Esophagus (tissue), 2 donors: ENCODE measurements around the gene DUSP15. TPM values are rescaled to one million over a fixed set of nuclear protein-coding genes. Genes with fewer than 3 reads are reported as not detected.

Source experiments
- H3K27ac ChIP-seq, 2 donors: one replicate each; pipeline ENCODE4 v1.5.1; 2013; ENCODE audit warnings: low read depth in 2 of 2, mild to moderate bottlenecking in 2 of 2, inconsistent platforms in 1 of 2, low read length in 1 of 2, moderate library complexity in 1 of 2
- H3K27me3 ChIP-seq, 2 donors: one replicate each; pipeline ENCODE4 v1.6.1; 2013; ENCODE audit warnings: low read length in 2 of 2, control low read depth in 1 of 2, mild to moderate bottlenecking in 1 of 2; ENCODE audit not compliant: insufficient read depth in 2 of 2, control insufficient read depth in 1 of 2
- H3K36me3 ChIP-seq, 2 donors: one replicate each; pipeline ENCODE4 v1.6.1; 2013; ENCODE audit warnings: low read length in 1 of 2; ENCODE audit not compliant: control insufficient read depth in 2 of 2, insufficient read depth in 2 of 2
- H3K4me1 ChIP-seq, 2 donors: one replicate each; pipeline ENCODE4 v1.6.1; 2013; ENCODE audit warnings: low read length in 1 of 2; ENCODE audit not compliant: control insufficient read depth in 2 of 2, insufficient read depth in 2 of 2
- H3K4me3 ChIP-seq, 2 donors: one replicate each; pipeline ENCODE4 v1.5.1; 2013; ENCODE audit warnings: low read length in 2 of 2, mild to moderate bottlenecking in 2 of 2, low read depth in 1 of 2, moderate library complexity in 1 of 2
- H3K9me3 ChIP-seq, 2 donors: one replicate each; pipeline ENCODE4 v1.6.1; 2013; ENCODE audit warnings: mild to moderate bottlenecking in 2 of 2, low read depth in 1 of 2, low read length in 1 of 2, moderate library complexity in 1 of 2; ENCODE audit not compliant: control insufficient read depth in 2 of 2, insufficient read depth in 1 of 2
- WGBS, 2 donors: extraction: QIAGEN DNeasy Blood & Tissue Kit; methylation state at CpG; one replicate each; pipeline ENCODE4 v1.1.7; 2013; 5-methylcytosine and 5-hydroxymethylcytosine counted together
- polyA plus RNA-seq, 2 donors: library from polyadenylated mRNA; stranded (reverse); fragments of 200-250 nt; gene quantifications; one replicate each; pipeline ENCODE4 v1.2.3, GENCODE V29; 2013
- donor health status: healthy with polysubstance abuse.
- donor health status: Bipolar disorder and iron deficiency.

Gene DUSP15
- polyA plus RNA-seq, 2 donors = 0.55 to 0.58 TPM

DNA sequence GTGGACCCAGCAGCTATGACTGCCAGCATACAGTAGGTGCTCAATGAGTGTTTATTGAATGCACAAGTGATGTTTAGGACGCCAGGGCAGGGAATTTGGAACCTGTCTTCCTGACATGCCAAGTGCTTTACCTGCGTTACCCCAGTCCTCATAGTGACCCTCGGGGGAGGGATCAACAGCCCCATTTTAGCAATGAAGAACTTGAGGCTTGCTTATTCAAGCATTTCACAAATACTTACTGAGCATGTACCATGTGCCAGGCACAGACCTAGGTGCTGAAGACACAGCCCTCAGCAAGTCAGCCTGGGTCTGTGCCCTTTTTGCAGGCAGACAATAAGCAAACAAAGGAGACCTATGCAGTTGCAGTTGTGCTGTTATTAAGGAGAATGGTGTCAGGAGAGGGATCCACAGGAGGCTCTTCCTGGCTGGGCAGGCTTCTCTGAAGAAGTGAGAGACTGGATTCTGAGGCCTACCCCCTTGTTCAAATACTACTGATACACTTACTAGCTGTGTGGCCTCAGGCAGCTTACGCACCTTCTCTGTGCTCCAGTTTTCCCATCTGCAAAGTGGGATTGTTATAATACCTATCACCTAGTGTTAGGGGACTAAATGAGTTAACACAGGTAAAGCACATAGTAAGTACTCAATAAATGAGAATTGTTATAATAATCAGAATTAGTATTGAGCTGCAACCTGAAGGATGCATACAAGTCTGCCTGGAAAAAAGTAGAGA is 39.9 kb upstream of the DUSP15 start:
- WGBS, 2 donors = 79 to 82% methylated on average over 4 of the region's 4 CpGs

GRCh38 chr20:31909253-31910070 is 39.1 kb upstream of the DUSP15 start:
- H3K27ac ChIP-seq = no peak overlapping the region
- WGBS, 2 donors = 87 to 89% methylated on average over 17 of the region's 17 CpGs
- H3K9me3 ChIP-seq = no peaks in the 10 kb centered on the region
- no peaks in the 10 kb centered on the region for H3K27me3 ChIP-seq
- no peak overlapping the region for H3K4me3 ChIP-seq
- H3K36me3 ChIP-seq = no peaks in the 10 kb centered on the region
- H3K4me1 ChIP-seq = peaks cover 2 to 5% of the 10 kb centered on the region in 2 donors

More for the DNA sequence above, 39.9 kb upstream of the DUSP15 start:
- Histone ChIP-seq H3K27ac (no peak overlapping the region), H3K4me3 (no peak overlapping the region), H3K36me3 (no peaks in the 10 kb centered on the region), H3K9me3 (no peaks in the 10 kb centered on the region), H3K27me3 (no peaks in the 10 kb centered on the region), H3K4me1 (peaks cover 2 to 5% of the 10 kb centered on the region in 2 donors)

DNA sequence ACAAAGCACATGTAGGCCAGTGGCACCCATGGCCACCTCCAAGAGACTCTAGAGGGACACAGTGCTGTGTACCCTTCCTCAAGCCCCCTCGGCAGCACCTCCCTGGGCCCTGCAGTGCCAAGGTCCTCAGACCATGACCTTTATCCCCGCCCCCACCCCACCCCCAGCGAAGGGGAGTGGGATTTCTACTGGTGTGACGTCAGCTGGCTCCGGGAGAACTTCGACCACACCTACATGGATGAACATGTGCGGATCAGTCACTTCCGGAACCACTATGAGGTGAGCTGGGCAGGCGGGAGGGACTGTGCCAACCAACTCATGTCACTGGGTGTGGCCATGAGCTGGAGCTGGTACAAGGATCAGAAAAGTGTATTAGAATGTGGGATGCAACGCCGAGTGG is 38.1 kb upstream of the DUSP15 start:
- peaks cover 2 to 5% of the 10 kb centered on the region in 2 donors for H3K4me1 ChIP-seq
- no peaks in the 10 kb centered on the region for H3K9me3 ChIP-seq
- 68 to 72% methylated on average over 11 of the region's 11 CpGs for WGBS, 2 donors
- H3K27me3 ChIP-seq = no peaks in the 10 kb centered on the region
- no peak overlapping the region for H3K27ac ChIP-seq
- H3K36me3 ChIP-seq = no peaks in the 10 kb centered on the region
- H3K4me3 ChIP-seq = no peak overlapping the region

DNA sequence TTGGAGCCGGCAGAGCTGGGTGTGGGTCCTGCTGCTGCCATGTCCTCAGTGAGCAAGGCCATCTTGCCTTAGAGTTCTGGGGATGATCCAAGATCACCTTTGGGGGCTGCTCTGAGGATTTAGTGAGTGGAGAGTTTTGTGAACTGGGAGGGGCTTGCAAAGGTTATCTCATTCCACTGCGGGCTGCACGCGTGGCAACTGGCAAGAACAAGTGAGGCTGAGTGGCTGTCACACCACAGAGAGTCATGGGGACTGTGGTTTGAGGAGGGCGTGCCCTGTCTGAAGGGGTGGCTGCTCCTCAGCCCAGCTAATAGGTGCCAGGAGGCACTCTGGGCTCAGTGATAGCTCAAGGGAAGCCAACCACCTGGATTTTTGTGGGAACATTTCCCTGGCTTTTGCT is 37.7 kb upstream of the DUSP15 start:
- H3K27me3 ChIP-seq = no peaks in the 10 kb centered on the region
- peaks cover 2 to 5% of the 10 kb centered on the region in 2 donors for H3K4me1 ChIP-seq
- WGBS, 2 donors = 66 to 72% methylated on average over 5 of the region's 5 CpGs
- H3K36me3 ChIP-seq = no peaks in the 10 kb centered on the region
- no peaks in the 10 kb centered on the region for H3K9me3 ChIP-seq
- H3K27ac ChIP-seq = no peak overlapping the region
- H3K4me3 ChIP-seq = no peak overlapping the region

GRCh38 chr20:31907046-31907445 is 36.7 kb upstream of the DUSP15 start:
- Histone ChIP-seq H3K9me3 (no peaks in the 10 kb centered on the region), H3K27ac (no peak overlapping the region), H3K27me3 (no peaks in the 10 kb centered on the region), H3K4me1 (peaks cover 2% of the 10 kb centered on the region in 2 donors), H3K4me3 (no peak overlapping the region), H3K36me3 (no peaks in the 10 kb centered on the region)
- 91 to 92% methylated on average over 5 of the region's 5 CpGs for WGBS, 2 donors

DNA sequence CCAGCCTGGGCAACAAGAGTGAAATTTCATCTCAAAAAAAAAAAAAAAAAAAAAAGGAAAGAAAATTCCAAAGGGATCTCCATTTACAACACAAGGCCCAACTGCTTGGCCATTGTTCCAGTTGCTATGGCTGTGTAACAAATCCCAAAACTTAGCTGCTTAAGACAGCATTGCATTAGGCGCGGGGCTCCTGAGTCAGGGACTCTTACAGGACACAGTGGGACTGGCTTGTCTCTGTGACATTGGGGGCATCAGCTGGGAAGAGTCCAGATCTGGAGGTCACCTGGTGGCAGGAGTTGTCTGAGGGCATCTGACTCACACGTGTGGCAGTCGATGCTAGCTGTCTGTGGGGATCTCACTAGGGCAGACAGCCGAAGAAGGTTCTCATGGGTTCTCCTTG is 35.7 kb upstream of the DUSP15 start:
- no peaks in the 10 kb centered on the region for H3K27me3 ChIP-seq
- no peak overlapping the region for H3K4me3 ChIP-seq
- H3K36me3 ChIP-seq = no peaks in the 10 kb centered on the region
- H3K27ac ChIP-seq = no peak overlapping the region
- WGBS, 2 donors = 71 to 83% methylated on average over 5 of the region's 5 CpGs
- no peaks in the 10 kb centered on the region for H3K9me3 ChIP-seq
- peaks cover 0 to 2% of the 10 kb centered on the region in 2 donors for H3K4me1 ChIP-seq

- no peaks in the 10 kb centered on the region for H3K9me3 ChIP-seq
- WGBS, 2 donors = 52 to 63% methylated on average over 1 of the region's 1 CpG
- H3K4me1 ChIP-seq = peaks cover 0 to 2% of the 10 kb centered on the region in 2 donors
- no peak overlapping the region for H3K4me3 ChIP-seq
- H3K27ac ChIP-seq = no peak overlapping the region
- no peaks in the 10 kb centered on the region for H3K27me3 ChIP-seq
- no peaks in the 10 kb centered on the region for H3K36me3 ChIP-seq
These were observed 33.5 kb upstream of the DUSP15 start for GRCh38 chr20:31903627-31904386.

GRCh38 chr20:31901615-31902014 is 31.3 kb upstream of the DUSP15 start:
- no peak overlapping the region for H3K27ac ChIP-seq
- no peaks in the 10 kb centered on the region for H3K27me3 ChIP-seq
- no peaks in the 10 kb centered on the region for H3K4me1 ChIP-seq
- H3K4me3 ChIP-seq = no peak overlapping the region
- no peaks in the 10 kb centered on the region for H3K36me3 ChIP-seq
- WGBS, 2 donors = 75 to 85% methylated on average over 6 of the region's 6 CpGs
- no peaks in the 10 kb centered on the region for H3K9me3 ChIP-seq

DNA sequence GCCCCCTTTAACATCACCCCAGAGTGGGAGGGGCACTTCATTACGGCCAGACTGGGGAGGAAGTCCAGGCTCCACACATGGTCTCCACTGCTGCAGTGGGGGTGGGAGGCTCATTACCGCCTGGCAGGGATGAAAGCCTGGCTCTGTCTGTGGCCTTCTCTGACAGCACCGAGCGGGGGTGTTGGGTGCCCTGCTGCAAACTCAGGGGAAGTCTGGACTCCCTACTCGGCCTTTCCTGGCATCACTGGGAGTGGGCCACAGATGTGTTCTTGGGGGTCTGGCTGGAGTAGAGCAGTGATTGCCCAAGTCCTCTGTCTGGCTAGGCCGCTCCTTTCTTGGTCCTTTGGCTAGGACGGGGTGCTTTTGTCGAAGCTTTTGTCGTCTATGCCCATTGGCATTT is 27.2 kb upstream of the DUSP15 start:
- no peaks in the 10 kb centered on the region for H3K9me3 ChIP-seq
- H3K4me1 ChIP-seq = no peaks in the 10 kb centered on the region
- no peak overlapping the region for H3K4me3 ChIP-seq
- H3K27ac ChIP-seq = no peak overlapping the region
- no peaks in the 10 kb centered on the region for H3K36me3 ChIP-seq
- 79 to 84% methylated on average over 9 of the region's 9 CpGs for WGBS, 2 donors
- H3K27me3 ChIP-seq = no peaks in the 10 kb centered on the region
